Liver (tissue), 3 donors: ENCODE measurements around the gene TBX5.

Source experiments
- EGR1 ChIP-seq, 2 donors: IDR thresholded peaks; 2 replicates each; pipeline ENCODE4 v1.6.1; 2016 to 2018; ENCODE audit warnings: antibody characterized with exemption in 2 of 2, low read depth in 2 of 2
- SP1 ChIP-seq: IDR thresholded peaks from 2 replicates; pipeline ENCODE4 v1.6.1; 2018; ENCODE audit warnings: antibody characterized with exemption, mild to moderate bottlenecking
- TAF1 ChIP-seq: conservative IDR thresholded peaks from 2 replicates; pipeline ENCODE4 v1.6.1; 2016; ENCODE audit warnings: antibody characterized with exemption, mild to moderate bottlenecking
- TF ChIP-seq, protein P1 (sequence below): fragments of 150-350 bp; IDR thresholded peaks from 2 replicates; pipeline ENCODE4 v1.5.1; 2017; ENCODE audit warnings: improper control_type of control experiment, low read depth, low read length; ENCODE audit not compliant: missing input control
- donor health status: healthy.
- donor health status: healthy.

GRCh38 chr12:114334395-114334794, 71.5 kb downstream of the TBX5 start:
- TF ChIP-seq, protein P1, sequence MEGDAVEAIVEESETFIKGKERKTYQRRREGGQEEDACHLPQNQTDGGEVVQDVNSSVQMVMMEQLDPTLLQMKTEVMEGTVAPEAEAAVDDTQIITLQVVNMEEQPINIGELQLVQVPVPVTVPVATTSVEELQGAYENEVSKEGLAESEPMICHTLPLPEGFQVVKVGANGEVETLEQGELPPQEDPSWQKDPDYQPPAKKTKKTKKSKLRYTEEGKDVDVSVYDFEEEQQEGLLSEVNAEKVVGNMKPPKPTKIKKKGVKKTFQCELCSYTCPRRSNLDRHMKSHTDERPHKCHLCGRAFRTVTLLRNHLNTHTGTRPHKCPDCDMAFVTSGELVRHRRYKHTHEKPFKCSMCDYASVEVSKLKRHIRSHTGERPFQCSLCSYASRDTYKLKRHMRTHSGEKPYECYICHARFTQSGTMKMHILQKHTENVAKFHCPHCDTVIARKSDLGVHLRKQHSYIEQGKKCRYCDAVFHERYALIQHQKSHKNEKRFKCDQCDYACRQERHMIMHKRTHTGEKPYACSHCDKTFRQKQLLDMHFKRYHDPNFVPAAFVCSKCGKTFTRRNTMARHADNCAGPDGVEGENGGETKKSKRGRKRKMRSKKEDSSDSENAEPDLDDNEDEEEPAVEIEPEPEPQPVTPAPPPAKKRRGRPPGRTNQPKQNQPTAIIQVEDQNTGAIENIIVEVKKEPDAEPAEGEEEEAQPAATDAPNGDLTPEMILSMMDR: no peak
- TF ChIP-seq EGR1 (IDR thresholded peaks at IDR 0.05; ENCODE audit: low read depth in 2 of 2): no peak
- TF ChIP-seq TAF1: no peak
- TF ChIP-seq SP1: no peak
